Glomerular visceral epithelial cell (primary cell): ENCODE measurements around the gene ZNF331.

Experiments used
- DNase-seq: peaks from one replicate; pipeline ENCODE4 v3.0.0-alpha.2; 2016; ENCODE audit errors: extremely low spot score

Gene ZNF331

DNA sequence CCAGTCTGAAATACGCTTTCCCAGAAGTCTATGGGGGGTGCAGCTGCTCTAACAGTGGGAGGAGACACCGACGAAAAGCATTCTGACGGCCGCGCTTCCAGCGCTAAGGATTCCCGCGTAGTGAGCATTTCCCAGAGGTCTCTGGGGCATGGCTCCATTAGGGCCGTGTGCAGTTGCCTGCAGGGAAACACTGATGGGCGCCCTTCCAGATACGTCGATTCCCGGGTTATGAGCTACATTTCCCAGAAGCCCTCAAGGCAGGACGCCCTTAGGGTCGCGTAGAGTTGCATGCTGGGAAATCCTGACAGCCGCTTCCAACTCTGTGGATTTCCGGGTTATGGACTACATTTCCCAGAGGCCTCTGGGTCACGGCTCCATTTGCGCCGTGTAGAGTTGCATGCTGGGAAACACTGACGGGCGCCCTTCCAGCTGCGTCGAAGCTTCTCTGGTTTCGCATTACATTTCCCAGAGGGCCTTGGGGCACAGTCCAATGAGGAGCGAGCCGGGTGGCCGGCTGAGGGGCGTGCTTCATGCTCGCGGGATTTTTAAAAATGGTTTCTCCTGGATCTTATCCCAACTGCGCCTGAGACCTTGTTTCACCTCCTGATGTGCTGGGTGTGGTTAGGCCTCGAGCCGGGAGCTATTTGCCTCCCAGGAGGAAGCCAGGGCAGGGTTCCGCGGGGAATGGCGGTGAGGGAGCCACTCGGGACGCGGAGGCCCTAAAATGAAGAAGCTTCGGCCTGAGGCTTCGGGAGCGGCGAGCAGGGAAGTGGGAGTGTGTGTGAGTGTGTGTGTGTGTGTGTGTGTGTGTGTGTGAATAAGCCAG is 17.2 kb upstream of the ZNF331 start:
- peak; percentile 95 for DNase-seq

GRCh38 chr19:53521373-53522202 is 16.4 kb upstream of the ZNF331 start:
- no peak for DNase-seq

- DNase-seq = no peak
Measured at GRCh38 chr19:53525922-53526321, 12.0 kb upstream of the ZNF331 start.

- DNase-seq = no peak
Measured at GRCh38 chr19:53530622-53531021, 7.3 kb upstream of the ZNF331 start.

DNA sequence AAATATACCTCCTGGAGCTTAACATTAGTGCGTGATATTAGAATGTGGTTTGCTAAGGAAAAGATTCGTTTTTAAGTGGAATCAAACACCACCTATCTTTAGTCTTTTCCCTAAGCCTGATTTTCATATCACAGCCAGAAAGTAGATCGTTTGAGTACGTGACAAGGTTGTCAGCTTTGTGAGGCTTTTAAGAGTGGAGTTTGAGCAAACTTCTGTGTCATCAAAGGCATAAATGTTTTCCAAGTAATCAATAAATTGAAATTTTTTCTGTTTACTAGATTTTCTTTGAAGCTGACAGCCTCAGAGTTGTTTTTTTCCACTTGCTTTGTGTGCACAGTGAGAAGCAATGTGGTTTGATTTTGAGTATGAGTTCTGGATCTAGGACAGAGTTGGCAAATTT is 6.5 kb upstream of the ZNF331 start:
- DNase-seq = no peak

DNA sequence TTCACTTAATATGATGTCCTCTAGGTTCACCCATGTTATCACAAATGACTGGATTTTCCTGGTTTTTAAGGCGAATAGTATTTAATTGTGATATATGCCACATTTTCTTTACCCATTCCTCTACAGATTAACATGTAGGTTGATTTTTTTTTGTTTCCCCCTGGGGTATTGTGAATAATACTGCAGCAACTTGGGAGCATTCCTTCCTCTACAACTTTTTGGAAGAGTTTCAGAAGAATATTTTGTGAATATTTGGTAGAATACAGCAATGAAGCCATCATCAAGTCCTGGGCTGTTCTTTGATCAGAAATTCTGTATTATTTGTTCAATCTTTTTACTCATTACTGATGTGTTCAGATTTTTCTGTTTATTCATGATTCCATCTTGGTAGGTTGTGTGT is 5.6 kb upstream of the ZNF331 start:
- DNase-seq = no peak

- DNase-seq = no peak
Measured at GRCh38 chr19:53536225-53536548, 1.8 kb upstream of the ZNF331 start.

DNA sequence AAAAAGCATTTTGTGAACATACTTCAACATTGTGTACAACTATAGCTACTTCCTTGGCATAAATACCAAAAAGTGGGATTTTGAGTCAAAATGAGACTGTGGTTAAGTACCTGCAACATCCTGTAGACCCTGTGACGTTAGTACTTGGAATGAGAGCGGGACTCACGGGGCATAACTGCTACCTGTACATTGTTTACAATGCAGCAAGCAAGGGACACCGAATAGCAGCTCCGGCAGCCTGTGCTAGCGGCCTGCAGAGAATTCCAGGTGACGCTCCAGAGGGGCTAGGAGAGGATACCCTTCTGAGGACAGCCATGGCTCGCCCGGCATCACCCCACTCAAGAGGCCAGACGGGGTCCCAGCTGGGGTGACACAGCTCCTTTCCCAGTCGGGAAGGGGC is 824 bp upstream of the ZNF331 start:
- DNase-seq = no peak

- no peak for DNase-seq
Measured at GRCh38 chr19:53538378-53539109, 599 bp downstream of the ZNF331 start.

DNA sequence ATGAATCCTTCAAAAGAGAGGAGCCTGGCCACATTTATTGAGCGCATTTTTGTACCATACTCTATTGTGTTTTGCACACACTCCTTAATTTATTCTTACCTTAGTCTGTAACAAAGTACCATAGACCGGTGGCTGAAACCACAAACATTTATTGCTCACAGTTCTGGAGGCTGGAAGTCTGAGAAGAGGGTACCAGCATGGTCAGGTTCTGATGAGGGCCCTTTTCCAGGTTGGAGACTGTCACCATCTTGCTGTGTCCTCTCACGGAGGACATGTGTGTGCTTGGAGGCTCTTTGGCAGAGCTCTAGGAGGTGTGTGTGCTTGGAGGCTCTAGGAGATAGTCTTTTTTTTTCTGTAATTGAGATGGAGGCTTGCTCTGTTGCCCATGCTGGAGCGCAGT is 2.1 kb downstream of the ZNF331 start:
- DNase-seq = no peak

DNA sequence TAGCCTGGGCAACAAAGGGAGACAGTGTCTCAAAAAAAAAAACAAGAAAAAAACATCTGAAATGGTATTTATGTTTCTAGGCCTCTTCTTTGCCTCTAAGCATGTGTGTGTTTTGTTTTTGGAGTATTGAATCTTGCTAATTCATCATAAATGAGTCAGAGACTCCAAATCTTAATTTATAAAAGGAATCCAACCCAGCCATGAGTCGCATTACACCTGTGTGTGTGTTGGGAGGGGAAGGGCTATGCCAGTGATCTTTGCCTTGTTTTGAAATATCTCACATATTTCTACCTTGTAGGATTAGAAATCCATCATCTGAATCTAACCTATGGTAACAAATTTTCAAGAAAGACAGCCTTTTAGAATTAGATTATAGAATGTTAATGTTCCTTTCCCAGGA is 4.0 kb downstream of the ZNF331 start:
- no peak for DNase-seq

DNA sequence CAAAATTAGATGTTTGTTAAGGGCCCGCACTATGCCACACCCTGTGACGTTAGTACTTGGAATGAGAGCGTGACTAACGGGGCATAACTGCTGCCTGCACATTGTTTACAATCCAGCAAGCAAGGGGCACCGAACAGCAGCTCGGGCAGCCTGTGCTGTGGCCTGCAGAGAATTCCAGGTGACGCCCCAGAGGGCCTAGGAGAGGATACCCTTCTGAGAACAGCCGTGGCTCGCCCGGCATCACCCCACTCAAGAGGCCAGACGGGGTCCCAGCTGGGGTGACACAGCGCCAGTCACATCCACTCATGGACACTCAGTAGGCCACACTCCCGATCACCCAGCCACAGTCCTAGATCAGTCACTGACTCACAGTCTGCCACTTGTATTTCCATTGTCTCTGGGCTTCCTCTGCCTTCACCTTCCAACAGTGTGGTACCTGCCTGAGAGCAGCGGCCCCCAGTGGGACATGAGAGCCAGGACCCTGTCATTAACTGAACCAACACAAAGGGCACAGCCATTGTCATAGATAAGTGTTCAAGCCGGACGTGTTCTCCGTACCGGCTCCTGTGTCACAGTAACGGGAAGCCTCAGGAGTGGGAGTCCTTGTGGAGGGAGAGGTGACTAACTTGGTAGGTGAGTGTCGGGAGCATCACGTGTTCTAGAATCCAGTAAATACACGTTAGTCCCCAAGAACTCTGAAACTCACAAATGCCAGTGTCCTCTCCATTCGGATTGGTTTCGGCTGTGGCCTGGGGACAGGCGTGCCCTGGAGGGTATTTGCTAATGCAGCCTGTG is 7.5 kb downstream of the ZNF331 start:
- no peak for DNase-seq

DNA sequence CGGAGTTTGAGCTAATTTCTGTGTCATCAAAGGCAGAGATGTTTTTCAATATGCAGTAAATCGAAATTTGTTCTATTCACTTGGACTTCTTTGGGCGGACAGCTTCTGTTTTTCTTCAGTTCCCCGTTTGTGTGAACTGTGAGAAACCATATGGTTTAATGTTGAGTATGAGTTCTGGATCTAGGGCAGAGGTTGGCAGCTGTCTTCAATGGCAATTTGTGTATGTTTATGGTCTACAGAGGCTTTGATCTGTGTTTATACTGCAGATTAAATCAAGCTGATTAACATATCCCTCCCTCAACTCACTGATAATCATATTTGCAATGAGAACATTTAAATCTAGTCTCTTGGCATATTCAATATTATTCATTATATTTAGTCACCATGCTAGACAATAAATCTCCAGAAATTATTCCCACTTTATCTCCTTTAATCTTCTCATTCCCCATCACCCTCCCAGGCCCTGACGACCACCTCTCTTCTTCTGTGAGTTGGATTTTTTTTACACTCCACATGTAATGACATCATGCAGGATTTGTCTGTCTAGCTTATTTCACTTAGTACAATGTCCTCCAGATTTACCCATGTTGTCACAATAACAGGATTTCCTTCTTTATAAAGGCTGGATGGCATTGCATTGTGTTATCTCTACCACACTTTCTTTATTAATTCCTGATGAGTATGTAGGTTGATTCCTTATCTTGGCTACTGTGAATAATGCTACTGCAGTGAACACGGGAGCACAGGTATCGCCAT is 9.0 kb downstream of the ZNF331 start:
- DNase-seq = no peak

DNA sequence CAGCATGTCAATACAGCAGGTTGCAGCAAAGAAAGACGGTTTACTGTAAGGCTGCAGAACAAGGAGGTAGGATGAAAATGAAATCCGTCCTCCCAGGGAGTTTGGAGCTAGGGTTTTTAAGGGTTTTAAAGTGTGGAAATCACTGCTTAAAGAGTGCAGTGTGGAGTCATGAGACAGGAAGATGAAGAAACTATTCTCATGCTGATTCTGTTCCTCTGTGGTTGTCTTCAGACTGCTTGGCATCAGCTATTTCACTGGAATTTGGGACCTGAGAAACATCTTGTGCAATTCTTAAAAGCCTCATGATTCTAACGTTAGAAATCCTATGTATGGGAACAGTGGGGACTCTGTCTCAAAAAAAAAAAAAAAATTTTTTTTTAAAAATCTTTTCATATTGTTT is 11.4 kb downstream of the ZNF331 start:
- no peak for DNase-seq

DNA sequence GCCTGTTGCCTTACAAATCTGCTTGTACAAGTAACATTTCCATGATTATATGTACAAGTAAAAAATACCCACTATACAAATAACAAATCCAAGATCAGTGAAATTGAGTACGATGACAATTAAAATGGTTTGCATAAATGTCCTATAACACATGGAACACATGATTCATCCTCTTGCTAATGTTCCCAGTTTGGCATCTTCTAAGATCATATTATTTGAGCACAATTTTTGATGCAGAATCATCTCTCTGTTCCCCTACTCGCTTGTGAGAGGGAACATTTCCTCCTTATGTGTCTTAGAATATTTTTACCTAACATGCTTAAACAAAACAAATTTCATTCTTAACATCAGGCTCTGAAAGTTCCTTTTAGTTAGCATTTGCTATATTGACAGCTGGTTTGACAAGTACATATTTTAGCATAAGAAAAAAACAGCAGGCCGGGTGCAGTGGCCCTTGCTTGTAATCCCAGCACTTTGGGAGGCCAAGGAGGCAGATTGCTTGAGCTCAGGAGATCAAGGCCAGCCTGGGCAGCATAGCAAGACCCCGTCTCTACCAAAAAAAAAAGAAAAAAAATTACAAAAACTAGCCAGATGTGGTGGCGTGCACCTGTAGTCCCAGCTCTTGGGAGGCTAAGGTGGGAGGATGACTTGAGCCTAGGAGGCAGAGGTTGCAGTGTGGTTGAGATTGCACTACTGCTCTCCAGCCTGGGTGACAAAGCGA is 14.2 kb downstream of the ZNF331 start:
- no peak for DNase-seq

DNA sequence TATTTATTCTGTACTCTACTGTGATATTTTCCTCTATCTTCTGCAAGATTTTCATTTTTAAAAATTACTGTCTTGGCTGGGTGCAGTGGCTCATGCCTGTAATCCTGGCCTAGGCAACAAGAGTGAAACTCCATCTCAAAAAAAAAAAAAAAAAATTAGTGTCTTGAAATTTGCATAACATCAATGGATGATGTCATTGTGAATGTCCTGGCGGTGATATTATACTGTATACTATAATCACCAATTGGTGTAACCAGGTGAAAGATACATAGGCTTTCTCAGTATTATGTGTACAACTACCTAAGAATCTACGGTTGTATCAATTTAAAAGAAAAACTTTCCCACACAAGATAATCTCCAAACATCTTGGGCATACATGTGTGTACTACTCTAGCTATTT is 15.2 kb downstream of the ZNF331 start:
- DNase-seq = no peak

DNA sequence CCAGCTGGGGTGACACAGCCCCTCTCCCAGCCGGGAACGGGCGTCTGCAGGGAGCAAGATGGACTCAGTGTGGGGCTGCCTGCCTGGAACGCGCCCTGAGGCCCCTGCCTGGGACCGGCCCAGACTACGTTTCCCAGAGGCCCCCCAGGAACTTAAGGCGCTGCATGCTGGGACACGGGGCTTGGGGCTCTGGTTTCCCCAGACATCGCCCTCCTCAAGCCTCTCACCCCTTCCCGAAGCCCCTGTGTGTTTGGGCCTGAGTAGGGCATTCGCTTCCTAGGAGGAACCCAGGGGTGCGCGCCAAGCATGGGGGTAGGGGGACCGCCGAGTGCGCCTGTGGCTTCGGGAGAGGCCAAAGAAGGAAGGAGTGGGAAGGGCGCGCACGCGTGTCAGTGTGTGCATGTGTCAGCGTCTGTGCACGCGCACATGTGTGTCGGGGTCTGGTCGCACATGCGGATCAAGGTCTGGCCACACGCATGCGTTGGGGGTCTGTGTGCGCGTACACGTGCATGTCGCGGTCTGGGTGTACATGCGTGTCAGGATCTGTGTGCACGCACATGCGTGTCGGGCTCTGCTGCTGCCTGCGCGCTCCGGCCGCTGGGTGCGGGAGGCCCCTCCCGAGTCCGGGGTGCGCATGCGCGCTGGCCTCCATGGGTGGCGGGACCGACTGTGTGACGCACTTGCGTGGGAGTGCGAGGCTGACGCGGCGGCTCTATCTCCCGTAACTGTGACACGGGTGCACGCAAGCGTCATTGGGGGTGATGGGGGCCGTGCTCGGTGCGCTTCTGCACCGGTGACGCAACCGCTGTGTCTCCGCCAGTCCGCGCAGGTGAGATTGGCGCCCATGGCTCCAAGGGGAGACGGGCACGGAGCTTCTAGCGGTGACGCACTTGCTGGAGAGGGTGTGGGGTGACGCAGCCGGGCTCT is 16.2 kb downstream of the ZNF331 start:
- DNase-seq = peak; percentile 79

GRCh38 chr19:53554804-53555203 is 16.9 kb downstream of the ZNF331 start:
- DNase-seq = no peak

GRCh38 chr19:53555352-53555751 is 17.4 kb downstream of the ZNF331 start:
- DNase-seq = no peak
